ENCODE data around the gene ATG14. TPM values are rescaled to one million over a fixed set of nuclear protein-coding genes. Genes with fewer than 3 reads are reported as not detected.
"Not testable (repeated sequence)": the region's sequence is repeated elsewhere in the genome, so short reads cannot be mapped to it uniquely, and the experiment has no call there.

Gene ATG14
- total and polyA plus RNA-seq, 7 donors = 4.3 to 15.1 (median 7.9) TPM

- Histone ChIP-seq H3K36me3 (ENCODE audit: insufficient read depth in 1 of 2, low read depth in 1 of 2) (no peaks in the 10 kb centered on the region), H3K27me3 (ENCODE audit: insufficient read depth in 3 of 3, low read length in 2 of 3) (no peaks in the 10 kb centered on the region), H3K9me3 (no peaks in the 10 kb centered on the region), H3K4me1 (peaks cover 12% of the 10 kb centered on the region), H3K4me3 (no peak overlapping the region), H3K27ac (no peak overlapping the region)
- ATAC-seq = no peak
- DNase-seq = no peak
- TF ChIP-seq, protein P1, sequence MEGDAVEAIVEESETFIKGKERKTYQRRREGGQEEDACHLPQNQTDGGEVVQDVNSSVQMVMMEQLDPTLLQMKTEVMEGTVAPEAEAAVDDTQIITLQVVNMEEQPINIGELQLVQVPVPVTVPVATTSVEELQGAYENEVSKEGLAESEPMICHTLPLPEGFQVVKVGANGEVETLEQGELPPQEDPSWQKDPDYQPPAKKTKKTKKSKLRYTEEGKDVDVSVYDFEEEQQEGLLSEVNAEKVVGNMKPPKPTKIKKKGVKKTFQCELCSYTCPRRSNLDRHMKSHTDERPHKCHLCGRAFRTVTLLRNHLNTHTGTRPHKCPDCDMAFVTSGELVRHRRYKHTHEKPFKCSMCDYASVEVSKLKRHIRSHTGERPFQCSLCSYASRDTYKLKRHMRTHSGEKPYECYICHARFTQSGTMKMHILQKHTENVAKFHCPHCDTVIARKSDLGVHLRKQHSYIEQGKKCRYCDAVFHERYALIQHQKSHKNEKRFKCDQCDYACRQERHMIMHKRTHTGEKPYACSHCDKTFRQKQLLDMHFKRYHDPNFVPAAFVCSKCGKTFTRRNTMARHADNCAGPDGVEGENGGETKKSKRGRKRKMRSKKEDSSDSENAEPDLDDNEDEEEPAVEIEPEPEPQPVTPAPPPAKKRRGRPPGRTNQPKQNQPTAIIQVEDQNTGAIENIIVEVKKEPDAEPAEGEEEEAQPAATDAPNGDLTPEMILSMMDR (IDR thresholded peaks at IDR 0.05) = no peak
- 77 to 86% (median 83%) methylated on average over 4 of the region's 4 CpGs for WGBS, 3 donors
- intact Hi-C loops (cut with DNase I) = loop anchor here (5.0 to 10.0 kb wide), 3 partner anchors 155 to 332 kb away; partner anchors contain the start of gene FBXO34 (in 2 of the 2)
Observed at GRCh38 chr14:55426891-55427290, 15.3 kb upstream of the ATG14 start.

- WGBS, 3 donors = 82 to 95% (median 88%) methylated on average over 1 of the region's 1 CpG
- no peaks in the 10 kb centered on the region for H3K36me3 ChIP-seq (ENCODE audit: insufficient read depth in 1 of 2, low read depth in 1 of 2)
- no peak for DNase-seq
Observed at GRCh38 chr14:55425091-55425490, 13.5 kb upstream of the ATG14 start.

GRCh38 chr14:55423969-55424368, 12.3 kb upstream of the ATG14 start:
- no peak for DNase-seq
- no peaks in the 10 kb centered on the region for H3K36me3 ChIP-seq (ENCODE audit: insufficient read depth in 1 of 2, low read depth in 1 of 2)
- no peak for ATAC-seq
- H3K4me1 ChIP-seq = peaks cover 12% of the 10 kb centered on the region
- no peaks in the 10 kb centered on the region for H3K9me3 ChIP-seq
- H3K27me3 ChIP-seq (ENCODE audit: insufficient read depth in 3 of 3, low read length in 2 of 3) = no peaks in the 10 kb centered on the region
- no peak overlapping the region for H3K27ac ChIP-seq
- H3K4me3 ChIP-seq = no peak overlapping the region
- WGBS, 3 donors = 6 to 14% (median 10%) methylated on average over 2 of the region's 2 CpGs
- intact Hi-C loops (cut with DNase I) = loop anchor here in 1 of 2 donors (10.0 kb wide), 1 partner anchor 329 kb away; no protein-coding TSS in a partner anchor
- TF ChIP-seq, protein P1 (IDR thresholded peaks at IDR 0.05) = no peak

More at GRCh38 chr14:55425091-55425490, 13.5 kb upstream of the ATG14 start:
- Histone ChIP-seq H3K27ac (no peak overlapping the region), H3K9me3 (no peaks in the 10 kb centered on the region), H3K27me3 (ENCODE audit: insufficient read depth in 3 of 3, low read length in 2 of 3) (no peaks in the 10 kb centered on the region), H3K4me1 (peaks cover 12% of the 10 kb centered on the region), H3K4me3 (no peak overlapping the region)
- no peak for ATAC-seq
- TF ChIP-seq, protein P1 (IDR thresholded peaks at IDR 0.05) = no peak
- intact Hi-C loops (cut with DNase I) = loop anchor here (5.0 to 10.0 kb wide), 3 partner anchors 153 to 330 kb away; partner anchors contain the start of gene FBXO34 (in 2 of the 2)

DNA sequence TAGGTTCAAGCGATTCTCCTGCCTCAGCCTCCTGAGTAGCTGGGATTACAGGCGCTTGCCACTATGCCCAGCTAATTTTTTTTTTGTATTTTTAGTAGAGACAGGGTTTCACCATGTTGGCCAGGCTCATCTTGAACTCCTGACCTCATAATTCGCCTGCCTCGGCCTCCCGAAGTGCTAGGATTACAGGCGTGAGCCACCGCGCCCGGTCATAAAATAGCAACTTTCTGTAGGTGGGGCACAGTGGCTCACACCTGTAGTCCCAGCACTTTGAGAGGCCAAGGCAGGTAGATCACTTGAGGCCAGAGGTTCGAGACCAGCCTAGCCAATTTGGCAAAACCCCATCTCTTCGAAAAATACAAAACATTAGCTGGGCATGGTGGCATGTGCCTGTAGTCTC, 10.7 kb upstream of the ATG14 start:
- not testable (repeated sequence) for H3K27ac ChIP-seq; H3K36me3 ChIP-seq (ENCODE audit: insufficient read depth in 1 of 2, low read depth in 1 of 2); H3K27me3 ChIP-seq (ENCODE audit: insufficient read depth in 3 of 3, low read length in 2 of 3); H3K9me3 ChIP-seq; ATAC-seq; DNase-seq; H3K4me3 ChIP-seq
- intact Hi-C loops (cut with DNase I) = loop anchor here in 1 of 2 donors (10.0 kb wide), 1 partner anchor 328 kb away; no protein-coding TSS in a partner anchor
- WGBS, 3 donors = 84 to 93% (median 86%) methylated on average over 11 of the region's 11 CpGs
- peaks cover 12% of the 10 kb centered on the region for H3K4me1 ChIP-seq

- Histone ChIP-seq H3K4me3 (no peak overlapping the region), H3K4me1 (peaks cover 9% of the 10 kb centered on the region), H3K36me3 (ENCODE audit: insufficient read depth in 1 of 2, low read depth in 1 of 2) (no peaks in the 10 kb centered on the region), H3K27me3 (ENCODE audit: insufficient read depth in 3 of 3, low read length in 2 of 3) (no peaks in the 10 kb centered on the region), H3K27ac (no peak overlapping the region), H3K9me3 (no peaks in the 10 kb centered on the region)
- TF ChIP-seq, protein P1 (IDR thresholded peaks at IDR 0.05) = no peak
- DNase-seq = no peak
- WGBS, 3 donors = 96 to 100% (median 97%) methylated on average over 1 of the region's 1 CpG
- ATAC-seq = no peak
- intact Hi-C loops (cut with DNase I) = loop anchor here (10.0 kb wide), 2 partner anchors 325 to 365 kb away; partner anchors contain the start of gene MAPK1IP1L (in 1 of the 2)
Observed at GRCh38 chr14:55419663-55420062, 8.0 kb upstream of the ATG14 start.

Data from psoas muscle (tissue), 8 donors.